A549 (cell line): ENCODE data around the gene XPC. TPM values are rescaled to one million over a fixed set of nuclear protein-coding genes. Genes with fewer than 3 reads are reported as not detected.

ENCODE experiments used
- ATAC-seq, 2 experiments: fragments of 200-7000 bp in 1 of 2; fragments of >200 bp in 1 of 2; cut with Nextera tagmentation in 1 of 2; cut with Tn5 transposase in 1 of 2; 3 replicates each; pipeline versions ENCODE4 v1.8.0 to v1.9.1; 2018 to 2020; ENCODE audit warnings: mild to moderate bottlenecking in 1 of 2, moderate library complexity in 1 of 2
- CTCF ChIA-PET: fragments of 300-600 bp; sonication (Branson Sonifier 250); formaldehyde crosslinking; extraction: SDS; loops from one replicate; lab custom pipeline; 2021; ENCODE audit warnings: antibody characterized with exemption, inconsistent platforms; lab: Yijun Ruan, JAX
- POLR2A ChIA-PET: fragments of 350-600 bp; formaldehyde crosslinking; extraction: SDS; loops from one replicate; lab custom pipeline; 2021; ENCODE audit warnings: antibody characterized with exemption, inconsistent platforms; lab: Yijun Ruan, JAX
- DNase-seq, 2 experiments: peaks; one replicate each; pipeline versions ENCODE4 v3.0.0 to v3.0.0-alpha.2; 2011 to 2016; ENCODE audit warnings: low read depth in 1 of 2, low spot score in 1 of 2
- FAIRE-seq: peaks from 2 replicates; lab custom pipeline; 2011; peaks lifted over from hg19 to GRCh38; lab: Jason Lieb, UNC
- H3K27ac ChIP-seq, 2 experiments: fragments of >200 bp; sonication (Bioruptor Twin); formaldehyde crosslinking; 3 replicates each; pipeline ENCODE4 v1.5.1; 2016 to 2017
- H3K4me1 ChIP-seq: fragments of >200 bp; sonication (Bioruptor Twin); formaldehyde crosslinking; 3 replicates; pipeline ENCODE4 v1.6.1; 2016
- H3K4me2 ChIP-seq: fragments of >200 bp; sonication (Bioruptor Twin); formaldehyde crosslinking; 3 replicates; pipeline ENCODE4 v1.6.1; 2016
- H3K4me3 ChIP-seq: fragments of >200 bp; sonication (Bioruptor Twin); formaldehyde crosslinking; 3 replicates; pipeline ENCODE4 v1.5.1; 2016
- H3K9me3 ChIP-seq: fragments of >200 bp; sonication (Bioruptor Twin); formaldehyde crosslinking; 3 replicates; pipeline ENCODE4 v1.6.1; 2016
- BHLHE40 ChIP-seq: IDR thresholded peaks from 2 replicates; pipeline ENCODE4 v1.6.1; 2012; ENCODE audit warnings: low read depth, low read length, inconsistent platforms
- CBX8 ChIP-seq: fragments of 200-600 bp; sonication (generic); IDR thresholded peaks from 2 replicates; pipeline ENCODE4 v1.6.1; 2016
- CEBPB ChIP-seq, 2 experiments: fragments of >200 bp in 1 of 2; sonication (Bioruptor Twin) in 1 of 2; formaldehyde crosslinking in 1 of 2; IDR thresholded peaks; 2 replicates each; pipeline ENCODE4 v1.6.1; 2012 to 2016
- EHF ChIP-seq: fragments of 250-450 bp; sonication (Bioruptor Pico); IDR thresholded peaks from 2 replicates; pipeline ENCODE4 v1.5.0; 2020; ENCODE audit warnings: mild to moderate bottlenecking
- EHMT2 ChIP-seq: fragments of 200-600 bp; sonication (generic); IDR thresholded peaks from 2 replicates; pipeline ENCODE4 v1.6.1; 2016; ENCODE audit warnings: antibody characterized with exemption, low read depth, mild to moderate bottlenecking, moderate library complexity
- EP300 ChIP-seq, 2 experiments: fragments of >200 bp; sonication (Bioruptor Twin); formaldehyde crosslinking; IDR thresholded peaks; 2 replicates in 1 of 2; 3 replicates in 1 of 2; pipeline ENCODE4 v1.6.1; 2016 to 2017
- ESRRA ChIP-seq: fragments of 150-350 bp; IDR thresholded peaks from 2 replicates; pipeline ENCODE4 v1.6.1; 2014; ENCODE audit warnings: mild to moderate bottlenecking, low read length, borderline replicate concordance
- FOSL2 ChIP-seq, 2 experiments: fragments of 450-650 bp in 1 of 2; fragments of >200 bp in 1 of 2; sonication (Bioruptor Twin) in 1 of 2; formaldehyde crosslinking; IDR thresholded peaks; 2 replicates each; pipeline versions ENCODE4 v1.5.0 to v1.6.1; 2016 to 2020; ENCODE audit warnings: mild to moderate bottlenecking in 1 of 2, moderate library complexity in 1 of 2
- FOXS1 ChIP-seq: fragments of 250-450 bp; sonication (Bioruptor Pico); IDR thresholded peaks from 2 replicates; pipeline ENCODE4 v1.5.0; 2020; ENCODE audit warnings: mild to moderate bottlenecking, moderate library complexity
- HOXB13 ChIP-seq: fragments of 250-450 bp; sonication (Bioruptor Pico); IDR thresholded peaks from 2 replicates; pipeline ENCODE4 v1.5.0; 2020; ENCODE audit warnings: low read depth, mild to moderate bottlenecking, moderate library complexity
- HOXB5 ChIP-seq: fragments of 250-450 bp; sonication (Bioruptor Pico); IDR thresholded peaks from 2 replicates; pipeline ENCODE4 v1.5.0; 2020; ENCODE audit warnings: mild to moderate bottlenecking, moderate library complexity
- KDM5A ChIP-seq: fragments of 200-600 bp; sonication (generic); IDR thresholded peaks from 2 replicates; pipeline ENCODE4 v1.6.1; 2016; ENCODE audit warnings: antibody characterized with exemption, mild to moderate bottlenecking
- NR3C1 ChIP-seq: fragments of >200 bp; sonication (Bioruptor Twin); formaldehyde crosslinking; IDR thresholded peaks from 3 replicates; pipeline ENCODE4 v1.6.1; 2017
- PHF8 ChIP-seq: fragments of 200-600 bp; sonication (generic); IDR thresholded peaks from 2 replicates; pipeline ENCODE4 v1.6.1; 2016; ENCODE audit warnings: low read depth, mild to moderate bottlenecking, antibody characterized with exemption, moderate library complexity, borderline replicate concordance
- RAD21 ChIP-seq, 2 experiments: fragments of >200 bp in 1 of 2; sonication (Bioruptor Twin) in 1 of 2; formaldehyde crosslinking in 1 of 2; IDR thresholded peaks in 1 of 2; conservative IDR thresholded peaks in 1 of 2; 2 replicates in 1 of 2; 3 replicates in 1 of 2; pipeline ENCODE4 v1.6.1; 2012 to 2018; ENCODE audit warnings: inconsistent platforms in 1 of 2
- RNF2 ChIP-seq: fragments of 200-600 bp; sonication (generic); IDR thresholded peaks from 2 replicates; pipeline ENCODE4 v1.6.1; 2016; ENCODE audit warnings: low read depth, mild to moderate bottlenecking, antibody characterized with exemption, moderate library complexity, borderline replicate concordance
- SMC3 ChIP-seq: fragments of >200 bp; sonication (Bioruptor Twin); formaldehyde crosslinking; IDR thresholded peaks from 3 replicates; pipeline ENCODE4 v1.6.1; 2018; ENCODE audit warnings: inconsistent platforms
- TFCP2L1 ChIP-seq: fragments of 250-450 bp; sonication (Bioruptor Pico); IDR thresholded peaks from 2 replicates; pipeline ENCODE4 v1.5.0; 2021; ENCODE audit warnings: mild to moderate bottlenecking
- ZC3H11A ChIP-seq: fragments of 450-650 bp; IDR thresholded peaks from 2 replicates; pipeline ENCODE4 v1.6.1; 2014; ENCODE audit warnings: antibody characterized with exemption, mild to moderate bottlenecking
- ZSCAN20 ChIP-seq: fragments of 250-450 bp; sonication (Bioruptor Pico); IDR thresholded peaks from 2 replicates; pipeline ENCODE4 v1.8.0; 2022; ENCODE audit warnings: mild to moderate bottlenecking, moderate library complexity
- WGBS: methylation state at CpG from one replicate; pipeline ENCODE4 v1.1.6; 2017; ENCODE audit errors: missing lambda C conversion rate; 5-methylcytosine and 5-hydroxymethylcytosine counted together
- polyA plus RNA-seq, 4 experiments: library from polyadenylated mRNA; depleted of rRNA in 3 of 4; stranded (reverse); fragments of >200 nt; fragmentation: RNase III in 1 of 4; extraction: RNeasy Plus Mini Kit Qiagen cat#74134 plus additional on column Dnase treatment in 1 of 4; gene quantifications; 2 replicates in 3 of 4; 3 replicates in 1 of 4; pipeline ENCODE4 v1.2.3, GENCODE V29; 2011 to 2017
- TF ChIP-seq, protein P1 (sequence below): IDR thresholded peaks from 2 replicates; pipeline ENCODE4 v1.6.1; 2012
- TF ChIP-seq, protein P2 (sequence below): fragments of 450-650 bp; IDR thresholded peaks from 2 replicates; pipeline ENCODE4 v1.6.1; 2014; ENCODE audit warnings: antibody characterized with exemption

XPC gene
- polyA plus RNA-seq, 2 of the 4 experiments (the other 2 are of a cell fraction) = 35.4 to 36.3 TPM

- DNase-seq = no peak
- no peak overlapping the region for H3K27ac ChIP-seq
- H3K4me2 ChIP-seq = no peak overlapping the region
- TF ChIP-seq PHF8 (no peak), ESRRA (no peak), EP300 (IDR thresholded peaks at IDR 0.05) (no peak), CBX8 (no peak), ZC3H11A (no peak)
- no peak for ATAC-seq
- CTCF ChIA-PET = interaction anchor here (1.0 to 3.6 kb wide), 7 partner anchors 10 to 50 kb away, joined by 3 to 17 read pairs (median 4); no protein-coding TSS in a partner anchor
- POLR2A ChIA-PET = interaction anchor here (2.0 kb wide), 1 partner anchor 26 kb away, joined by 10 read pairs; the partner anchor contains the start of genes LSM3 and XPC
- no peaks in the 10 kb centered on the region for H3K9me3 ChIP-seq
- H3K4me1 ChIP-seq = no peaks in the 10 kb centered on the region
- no peak for FAIRE-seq
- WGBS = 91% methylated on average over 4 of the region's 4 CpGs
- no peak overlapping the region for H3K4me3 ChIP-seq
Measured at GRCh38 chr3:14152963-14153355, 25.4 kb downstream of the XPC start.

- CTCF ChIA-PET = interaction anchor here (1.0 to 3.6 kb wide), 7 partner anchors 10 to 24 kb away, joined by 3 to 17 read pairs (median 3); no protein-coding TSS in a partner anchor
- peak; percentile 54 to 65; a peak in 5 of 6 replicates for ATAC-seq
- H3K4me3 ChIP-seq = no peak overlapping the region
- no peak for FAIRE-seq
- peak in 1 of 2 experiments; percentile 41 for DNase-seq
- TF ChIP-seq EHMT2 (no peak), HOXB13 (CRISPR knock-in tag) (no peak), FOXS1 (CRISPR knock-in tag) (no peak), FOSL2 (IDR thresholded peaks at IDR 0.05) (no peak), FOSL2 (CRISPR knock-in tag; IDR thresholded peaks at IDR 0.05) (no peak), RAD21 (conservative IDR thresholded peaks at IDR 0.05 in 1 of 2, IDR thresholded peaks at IDR 0.05 in 1 of 2) (peak in 1 of 2 experiments; percentile 30; a peak in 1 of 5 replicates)
- no peaks in the 10 kb centered on the region for H3K9me3 ChIP-seq
- no peaks in the 10 kb centered on the region for H3K4me1 ChIP-seq
- 95% methylated on average over 10 of the region's 11 CpGs for WGBS
- no peak overlapping the region for H3K27ac ChIP-seq
- POLR2A ChIA-PET = interaction anchor here (1.0 to 2.0 kb wide), 2 partner anchors 26 to 28 kb away, joined by 3 to 10 read pairs; partner anchors contain the start of genes CHCHD4, LSM3 and XPC
- H3K4me2 ChIP-seq = no peak overlapping the region
Measured at GRCh38 chr3:14152233-14152962, 26.0 kb downstream of the XPC start.

DNA sequence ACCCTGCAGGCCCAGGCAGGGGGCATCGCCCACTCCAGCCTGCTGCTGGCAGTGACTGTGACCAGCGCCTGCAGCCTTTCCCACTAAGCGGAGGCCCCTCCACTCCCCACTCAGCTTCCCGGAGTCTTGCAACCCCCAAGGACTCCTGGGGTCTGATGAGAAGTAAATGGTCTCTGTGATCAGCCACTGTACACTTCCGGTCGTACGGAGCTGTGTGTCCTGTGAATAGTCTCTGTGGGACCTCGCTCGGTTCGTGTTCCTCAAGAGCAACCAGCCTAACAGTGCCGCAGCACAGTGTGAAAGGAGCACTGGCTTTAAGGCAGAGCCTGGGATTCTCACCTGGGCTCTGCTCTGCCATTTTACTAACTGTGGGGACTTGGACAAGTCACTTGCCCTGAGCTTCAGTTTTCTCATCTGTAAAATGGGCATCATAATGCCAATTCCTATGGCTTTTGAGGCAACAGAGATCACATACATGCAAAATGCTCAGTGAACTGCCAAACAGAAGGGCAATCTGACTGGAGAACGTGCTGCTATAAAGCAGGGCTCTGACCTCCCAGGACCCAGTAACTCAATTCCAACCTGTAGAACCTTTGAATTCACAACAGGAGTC, 26.8 kb downstream of the XPC start:
- ChIA-PET POLR2A (interaction anchor here (1.0 kb wide), 1 partner anchor 27 kb away, joined by 3 read pairs; the partner anchor contains the start of gene CHCHD4), CTCF (interaction anchor here (0.9 to 3.6 kb wide), 7 partner anchors 7 to 26 kb away, joined by 3 to 17 read pairs (median 4); no protein-coding TSS in a partner anchor)
- DNase-seq = no peak
- ATAC-seq = no peak
- no peak overlapping the region for H3K4me2 ChIP-seq
- 86% methylated on average over 12 of the region's 12 CpGs for WGBS
- H3K4me3 ChIP-seq = no peak overlapping the region
- H3K4me1 ChIP-seq = no peaks in the 10 kb centered on the region
- no peak for TF ChIP-seq FOSL2 (IDR thresholded peaks at IDR 0.05)
- no peak for TF ChIP-seq FOSL2 (CRISPR knock-in tag; IDR thresholded peaks at IDR 0.05)
- no peak for TF ChIP-seq NR3C1
- no peak for TF ChIP-seq TFCP2L1
- TF ChIP-seq BHLHE40 = no peak
- no peak for TF ChIP-seq EHF (CRISPR knock-in tag)
- no peak for TF ChIP-seq SMC3
- TF ChIP-seq, protein P1, sequence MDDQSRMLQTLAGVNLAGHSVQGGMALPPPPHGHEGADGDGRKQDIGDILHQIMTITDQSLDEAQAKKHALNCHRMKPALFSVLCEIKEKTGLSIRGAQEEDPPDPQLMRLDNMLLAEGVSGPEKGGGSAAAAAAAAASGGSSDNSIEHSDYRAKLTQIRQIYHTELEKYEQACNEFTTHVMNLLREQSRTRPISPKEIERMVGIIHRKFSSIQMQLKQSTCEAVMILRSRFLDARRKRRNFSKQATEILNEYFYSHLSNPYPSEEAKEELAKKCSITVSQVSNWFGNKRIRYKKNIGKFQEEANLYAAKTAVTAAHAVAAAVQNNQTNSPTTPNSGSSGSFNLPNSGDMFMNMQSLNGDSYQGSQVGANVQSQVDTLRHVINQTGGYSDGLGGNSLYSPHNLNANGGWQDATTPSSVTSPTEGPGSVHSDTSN = no peak
- no peak for TF ChIP-seq ZC3H11A
- TF ChIP-seq CEBPB (IDR thresholded peaks at IDR 0.05) = no peak
- TF ChIP-seq KDM5A = no peak
- TF ChIP-seq FOXS1 (CRISPR knock-in tag) = no peak
- TF ChIP-seq RNF2 = no peak
- TF ChIP-seq, protein P2, sequence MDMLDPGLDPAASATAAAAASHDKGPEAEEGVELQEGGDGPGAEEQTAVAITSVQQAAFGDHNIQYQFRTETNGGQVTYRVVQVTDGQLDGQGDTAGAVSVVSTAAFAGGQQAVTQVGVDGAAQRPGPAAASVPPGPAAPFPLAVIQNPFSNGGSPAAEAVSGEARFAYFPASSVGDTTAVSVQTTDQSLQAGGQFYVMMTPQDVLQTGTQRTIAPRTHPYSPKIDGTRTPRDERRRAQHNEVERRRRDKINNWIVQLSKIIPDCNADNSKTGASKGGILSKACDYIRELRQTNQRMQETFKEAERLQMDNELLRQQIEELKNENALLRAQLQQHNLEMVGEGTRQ = no peak
- TF ChIP-seq HOXB5 (CRISPR knock-in tag) = no peak
- no peak for TF ChIP-seq ZSCAN20 (CRISPR knock-in tag)
- TF ChIP-seq, all 56 proteins: peak for 0
- Histone ChIP-seq H3K9me3 (no peaks in the 10 kb centered on the region), H3K27ac (no peak overlapping the region)
- FAIRE-seq = no peak
